C4-2B (cell line): ENCODE data around the gene CIDEA.

Experiments
- H3K27ac ChIP-seq: fragments of 450-650 bp; 2 replicates; pipeline ENCODE4 v1.5.1; 2017
- CTCF ChIP-seq: fragments of 450-650 bp; conservative IDR thresholded peaks from 2 replicates; pipeline ENCODE4 v1.5.1; 2017; ENCODE audit warnings: mild to moderate bottlenecking
- ZFX ChIP-seq: fragments of 450-650 bp; IDR thresholded peaks from 2 replicates; pipeline ENCODE4 v1.6.1; 2017

Gene CIDEA

GRCh38 chr18:12305211-12305610 lies 51.0 kb downstream of the CIDEA start:
- no peak overlapping the region for H3K27ac ChIP-seq
- TF ChIP-seq ZFX: no peak
- no peak for TF ChIP-seq CTCF

- TF ChIP-seq CTCF: no peak
- TF ChIP-seq ZFX: no peak
- H3K27ac ChIP-seq: no peak overlapping the region
These were observed 51.9 kb downstream of the CIDEA start for GRCh38 chr18:12305930-12306629.

GRCh38 chr18:12306752-12307700 lies 52.9 kb downstream of the CIDEA start:
- TF ChIP-seq CTCF: no peak
- no peak for TF ChIP-seq ZFX
- no peak overlapping the region for H3K27ac ChIP-seq

GRCh38 chr18:12307701-12308385 lies 53.7 kb downstream of the CIDEA start, which contains the start of gene TUBB6:
Gene TUBB6, plus strand, starts transcription at chr18:12308241. Its CDS starts 52 bp downstream, at chr18:12308293.
- H3K27ac ChIP-seq: peak within 1 kb of the TSS; percentile 56
- TF ChIP-seq ZFX (no peak), CTCF (no peak)

- TF ChIP-seq ZFX (peak; percentile 54; the same call in 1 of the 2 replicates), CTCF (no peak)
- peak overlapping the region; percentile 56 for H3K27ac ChIP-seq
These were observed 54.4 kb downstream of the CIDEA start for GRCh38 chr18:12308386-12309100.

- TF ChIP-seq CTCF (no peak), ZFX (no peak)
- no peak overlapping the region for H3K27ac ChIP-seq
These were observed 55.6 kb downstream of the CIDEA start for GRCh38 chr18:12309683-12310198.
